Measurements from ENCODE around the gene IFT43.

IFT43 gene

DNA sequence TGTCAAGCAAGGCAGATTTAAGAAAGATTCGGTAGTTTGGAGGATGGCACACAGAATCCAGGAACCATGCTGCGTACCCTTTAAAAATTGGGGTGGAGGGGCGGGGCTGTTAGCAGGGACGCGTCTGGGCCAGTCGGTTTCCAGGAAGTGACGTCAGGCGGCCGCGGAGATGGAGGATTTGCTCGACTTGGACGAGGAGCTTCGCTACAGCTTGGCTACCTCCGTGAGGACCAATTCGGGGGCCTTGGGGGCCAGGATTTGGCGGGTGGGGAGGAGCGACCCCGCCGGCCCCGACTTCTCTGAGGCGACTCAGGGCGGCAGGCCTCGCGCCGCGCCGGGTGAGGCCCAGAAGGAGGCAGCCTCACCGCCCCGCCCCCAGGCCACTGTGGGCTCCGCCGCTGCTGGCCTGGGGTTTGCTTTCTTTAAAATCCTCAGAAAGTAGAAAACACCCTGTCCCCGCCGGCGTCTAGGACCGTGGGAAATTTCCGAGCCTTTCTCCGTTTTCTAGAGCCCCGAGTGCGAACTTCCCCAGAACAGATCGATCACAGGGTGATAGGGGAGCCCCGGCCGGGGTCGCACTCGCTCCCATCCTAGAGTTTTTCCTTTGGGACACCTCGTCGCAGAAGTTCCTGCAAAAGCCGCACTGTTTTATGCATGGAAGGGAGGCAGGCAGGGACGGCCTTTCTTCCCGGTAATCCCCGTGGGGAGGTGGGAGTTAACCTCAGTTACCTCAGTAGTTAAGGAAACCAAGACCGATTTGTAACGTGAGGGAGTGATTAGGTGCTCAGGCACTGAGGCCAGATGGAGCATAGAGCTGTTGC lies at the start of gene IFT43:
Gene IFT43, plus strand, starts transcription at position 146 of the 821 bp plus-strand sequence. Its CDS starts 24 bp downstream, at position 170.
- DNase-seq = peak; percentile 53

DNA sequence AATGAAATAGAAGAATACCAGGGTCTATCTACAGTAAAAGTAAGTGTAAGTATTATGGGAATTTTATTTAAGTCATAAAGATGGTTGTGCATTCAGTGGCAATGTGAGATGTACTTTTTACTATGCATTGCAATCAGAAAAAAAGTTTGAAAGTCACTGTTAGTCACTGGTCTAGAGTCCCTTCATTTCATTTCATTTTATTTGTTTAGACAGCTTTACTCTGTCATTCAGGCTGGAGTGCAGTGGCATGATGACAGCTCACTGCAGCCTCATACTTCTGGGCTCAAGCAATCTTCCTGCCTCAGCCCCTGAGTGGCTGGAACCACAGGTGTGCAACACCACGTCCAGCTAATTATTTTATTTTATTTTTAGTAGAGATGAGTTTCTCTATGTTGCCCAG lies 46.4 kb upstream of the IFT43 start:
- no peak for DNase-seq

- DNase-seq = no peak
Measured at GRCh38 chr14:75941030-75941429, 44.5 kb upstream of the IFT43 start.

GRCh38 chr14:75944607-75945241 lies 40.8 kb upstream of the IFT43 start:
- no peak for DNase-seq

GRCh38 chr14:75946785-75947184 lies 38.8 kb upstream of the IFT43 start:
- DNase-seq = no peak

DNA sequence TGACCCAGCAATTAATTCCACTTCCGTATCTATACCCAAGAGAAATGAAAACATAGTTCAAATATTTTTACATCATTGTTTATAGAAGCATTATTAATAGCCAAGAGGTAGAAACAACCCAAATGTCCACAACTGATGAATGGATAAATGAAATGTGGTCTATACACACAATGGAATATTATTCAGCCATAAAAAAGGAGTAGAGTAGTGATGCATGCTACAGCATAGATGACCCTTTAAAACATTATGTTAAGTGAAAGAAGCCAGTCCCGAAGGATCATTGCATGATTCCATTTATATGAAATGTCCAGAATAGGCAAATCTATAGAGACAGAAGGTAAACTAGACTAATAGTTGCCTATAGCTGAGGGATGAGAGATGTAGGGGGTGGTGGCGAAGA lies 33.1 kb upstream of the IFT43 start:
- DNase-seq = no peak

DNA sequence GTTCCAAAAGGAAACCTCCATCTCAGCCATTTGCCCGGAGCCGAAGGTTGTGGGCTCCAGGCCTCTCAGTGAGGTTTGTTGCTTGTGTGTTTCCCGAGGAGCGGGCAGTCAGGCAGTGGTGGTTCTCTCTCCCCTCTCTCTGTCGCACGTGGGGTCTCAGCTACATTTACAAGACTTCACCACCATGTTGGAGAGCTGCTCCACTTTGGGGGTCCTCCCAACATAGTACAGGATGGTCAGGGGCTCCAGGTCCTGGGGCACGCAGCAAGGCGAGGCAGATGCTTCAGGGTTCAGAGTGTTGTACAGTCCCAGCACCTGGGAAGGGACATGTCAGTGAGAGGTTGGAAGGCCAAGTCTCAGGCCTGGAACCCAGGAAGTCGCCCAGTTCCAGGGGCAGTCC lies 26.5 kb upstream of the IFT43 start:
- DNase-seq = no peak

DNA sequence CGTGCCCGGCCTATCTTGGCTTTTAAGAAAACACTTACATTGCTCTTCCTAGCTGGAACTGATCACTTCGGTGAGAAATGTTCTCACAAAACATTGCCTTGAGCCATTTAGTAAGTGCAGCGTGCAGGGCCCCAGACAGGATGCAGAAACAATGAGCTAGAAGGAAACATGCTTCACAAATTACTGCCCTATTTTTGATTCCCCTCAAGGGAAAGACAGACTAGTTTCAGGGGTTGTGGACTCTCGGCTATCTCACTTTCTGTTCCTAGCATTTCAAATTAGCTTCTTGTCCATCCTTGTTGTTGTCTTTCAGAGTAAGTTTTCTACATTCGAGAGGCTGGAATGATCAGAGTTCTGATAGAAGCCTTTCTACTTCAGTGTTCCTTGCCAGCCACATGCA lies 25.3 kb upstream of the IFT43 start:
- no peak for DNase-seq

GRCh38 chr14:75961662-75962061 lies 23.9 kb upstream of the IFT43 start:
- DNase-seq = no peak

DNA sequence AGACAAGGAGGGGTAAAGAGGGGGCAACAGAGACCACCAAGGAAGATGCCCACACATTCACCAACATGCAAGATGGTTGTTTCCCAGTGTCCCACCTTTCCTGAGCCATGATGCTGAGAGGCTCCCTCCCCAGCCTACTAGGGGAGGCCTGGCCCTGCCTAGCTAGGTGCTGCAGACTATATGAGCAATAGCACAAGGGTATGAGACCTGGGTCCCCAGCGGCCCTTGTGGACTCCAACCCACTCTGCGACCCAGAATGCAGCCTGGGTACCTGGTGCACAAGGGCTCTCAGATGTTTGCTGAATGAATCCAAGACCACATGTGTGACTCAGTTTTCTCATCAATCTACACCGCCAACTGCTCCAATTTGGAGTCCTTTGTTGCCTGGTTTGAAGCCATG lies 17.7 kb upstream of the IFT43 start:
- DNase-seq = no peak

DNA sequence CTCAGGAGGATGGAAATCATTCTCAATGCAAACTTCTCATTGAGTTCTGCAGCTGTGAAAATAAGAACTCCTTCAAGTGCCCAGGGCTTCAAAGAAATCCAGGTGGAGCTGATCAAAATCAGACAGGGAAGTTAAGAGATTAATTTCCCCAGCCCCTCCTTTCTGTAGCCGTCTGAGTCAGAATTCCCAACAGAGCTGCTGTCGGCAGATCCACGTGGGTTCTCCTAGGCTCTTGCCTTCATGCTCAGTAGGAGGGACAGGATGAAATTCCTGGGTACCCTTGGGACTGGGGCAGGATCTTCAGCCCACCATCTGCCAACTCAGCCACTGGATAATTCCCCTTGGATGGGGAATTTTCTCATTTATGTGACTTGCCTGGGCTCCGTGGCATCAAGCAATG lies 17.1 kb upstream of the IFT43 start:
- no peak for DNase-seq

GRCh38 chr14:75969126-75969525 lies 16.4 kb upstream of the IFT43 start:
- DNase-seq = no peak

- DNase-seq = no peak
Measured at GRCh38 chr14:75969891-75970290, 15.7 kb upstream of the IFT43 start.

DNA sequence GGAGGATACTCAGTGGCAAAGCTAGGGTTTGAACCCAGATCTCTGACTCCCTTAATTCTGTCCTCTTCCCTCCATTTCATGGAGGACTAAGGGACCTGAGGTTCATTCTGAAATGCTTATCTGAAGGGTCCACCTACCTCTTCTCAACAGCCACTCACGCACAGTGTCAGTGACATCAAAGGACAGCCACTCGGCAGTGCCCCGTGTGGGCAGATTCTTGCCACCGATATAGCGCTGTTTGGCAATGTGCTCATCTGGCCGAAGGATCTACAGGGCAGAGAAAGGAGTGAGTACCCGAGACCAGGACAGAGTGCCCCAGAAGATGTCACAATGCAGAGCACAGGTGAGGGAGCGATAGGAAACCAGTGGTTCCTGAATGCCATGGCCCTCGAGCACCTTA lies 14.6 kb upstream of the IFT43 start:
- DNase-seq = no peak

DNA sequence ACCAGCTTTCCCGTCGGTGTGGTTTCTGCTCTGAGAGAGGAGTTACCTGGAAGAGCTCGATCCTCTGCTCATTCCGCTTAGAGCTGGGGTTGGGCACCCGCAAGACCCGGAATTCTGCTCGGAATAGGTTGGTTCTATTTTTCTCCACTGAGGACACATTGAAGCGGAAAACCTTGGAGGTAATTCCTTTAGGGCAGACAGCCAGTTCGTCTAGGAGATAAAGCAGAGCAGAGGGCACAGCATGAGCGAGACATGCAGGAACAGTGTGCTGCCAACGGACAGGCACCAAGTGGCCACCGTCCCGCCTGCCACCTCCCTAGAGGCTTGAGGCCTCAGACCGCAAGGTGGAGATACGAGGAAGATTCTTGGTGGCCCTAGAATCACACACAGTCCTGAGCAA lies 14.1 kb upstream of the IFT43 start:
- no peak for DNase-seq

DNA sequence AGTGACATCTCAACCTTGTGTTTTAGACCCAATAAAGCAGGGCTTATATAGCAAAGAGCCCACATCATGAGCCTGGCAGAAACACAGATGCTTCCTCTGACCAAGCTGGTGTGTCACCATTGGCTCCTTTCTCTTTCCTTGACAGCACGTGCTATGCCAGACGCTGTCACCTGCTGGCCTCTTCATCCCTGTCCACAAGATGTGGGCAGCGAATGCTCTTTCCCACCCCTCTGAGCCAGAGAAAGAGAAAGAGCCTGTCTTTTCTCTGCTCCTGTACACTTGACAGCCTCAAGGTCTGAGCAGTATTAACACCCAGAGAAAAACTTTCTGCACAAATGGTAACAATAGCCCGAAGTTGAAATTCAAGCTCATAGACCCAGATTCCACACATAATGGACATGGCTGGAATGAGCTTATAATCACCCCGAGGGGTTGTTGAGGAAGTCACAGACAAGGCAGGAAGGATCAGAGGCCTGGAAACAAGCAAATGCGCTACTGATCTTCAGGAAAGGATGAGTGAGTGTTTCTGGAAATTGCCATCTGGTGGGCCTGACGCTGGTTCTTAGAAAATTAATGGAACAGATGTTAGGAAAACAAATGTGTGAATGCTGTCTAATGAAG lies 12.7 kb upstream of the IFT43 start:
- DNase-seq = no peak

DNA sequence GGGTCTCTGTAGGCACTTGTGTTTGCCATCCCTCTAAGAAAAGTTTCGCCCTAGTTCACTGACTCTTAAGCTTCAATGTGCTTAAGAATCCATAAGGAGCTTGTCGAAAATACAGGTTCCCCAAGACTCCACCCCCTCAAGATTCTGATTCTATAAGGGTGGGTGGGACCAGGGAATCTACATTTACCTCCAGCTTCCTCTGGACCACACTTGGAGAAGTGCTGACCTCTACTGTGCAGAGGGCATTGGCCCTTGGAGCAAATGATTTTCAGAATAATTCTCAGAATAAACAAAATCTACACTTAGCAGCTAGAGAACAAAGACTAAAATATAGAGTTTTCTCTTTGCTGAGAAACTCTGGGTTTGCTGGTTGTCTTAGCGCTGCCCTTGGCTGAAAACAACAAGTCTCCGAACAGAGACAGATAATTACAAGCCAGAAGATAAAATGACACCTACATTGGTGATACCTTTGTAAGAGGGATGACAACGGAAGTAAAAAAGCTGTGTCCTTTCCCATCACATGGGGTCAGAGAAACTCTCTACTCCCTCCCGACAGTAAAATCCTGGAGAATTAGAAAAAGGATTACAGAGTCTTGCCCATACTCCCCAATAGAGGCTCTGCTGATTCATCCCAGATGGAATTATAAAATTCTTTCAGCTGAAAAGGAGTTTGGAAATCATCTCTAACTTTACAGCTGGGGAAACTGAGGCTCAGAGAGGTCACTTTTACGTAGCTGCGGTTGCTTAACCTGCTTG lies 8.6 kb upstream of the IFT43 start:
- DNase-seq = no peak

DNA sequence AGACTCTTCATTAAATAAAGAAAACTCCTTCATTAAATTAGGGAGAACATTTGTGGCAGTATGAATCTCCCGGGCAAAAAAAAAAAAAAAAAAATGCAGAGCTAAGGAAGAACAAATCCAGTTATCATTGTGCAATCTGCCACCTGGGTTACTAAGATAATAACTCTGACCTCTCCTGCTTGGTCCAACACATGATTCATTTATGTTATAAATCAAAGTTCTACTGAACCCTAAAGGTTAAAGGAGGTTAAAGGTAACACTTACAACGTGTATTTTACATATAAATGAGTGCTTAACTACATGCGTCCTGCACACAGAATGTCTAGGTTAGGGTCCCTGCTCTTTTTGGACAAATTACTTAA lies 8.0 kb upstream of the IFT43 start:
- DNase-seq = no peak

DNA sequence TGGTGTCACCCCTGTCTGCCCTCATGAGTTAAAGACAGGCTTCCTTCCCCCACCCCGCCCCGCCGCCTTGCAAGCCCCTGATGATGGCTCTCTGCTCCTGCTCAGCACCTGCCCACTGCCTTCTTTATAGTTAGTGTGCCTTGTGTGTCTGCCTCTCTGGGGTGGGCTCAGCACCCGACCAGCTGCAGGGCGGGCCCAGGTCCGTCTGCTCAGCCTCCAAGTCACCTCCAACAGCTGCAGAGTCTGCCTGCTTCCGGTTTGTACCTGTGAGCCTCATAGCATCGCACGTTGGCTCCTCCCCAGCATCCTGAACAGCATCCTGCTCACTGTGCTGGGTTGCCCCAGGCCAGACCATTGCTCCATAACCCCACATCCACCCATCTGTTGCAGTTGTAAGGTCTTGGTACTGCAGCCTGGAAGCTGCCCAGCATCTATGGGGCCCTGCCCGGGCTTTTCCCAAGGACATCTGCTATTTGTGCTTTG lies 7.3 kb upstream of the IFT43 start:
- no peak for DNase-seq

- no peak for DNase-seq
Measured at GRCh38 chr14:75979071-75979571, 6.4 kb upstream of the IFT43 start.

- DNase-seq = no peak
Measured at GRCh38 chr14:75979648-75980565, 5.7 kb upstream of the IFT43 start.

DNA sequence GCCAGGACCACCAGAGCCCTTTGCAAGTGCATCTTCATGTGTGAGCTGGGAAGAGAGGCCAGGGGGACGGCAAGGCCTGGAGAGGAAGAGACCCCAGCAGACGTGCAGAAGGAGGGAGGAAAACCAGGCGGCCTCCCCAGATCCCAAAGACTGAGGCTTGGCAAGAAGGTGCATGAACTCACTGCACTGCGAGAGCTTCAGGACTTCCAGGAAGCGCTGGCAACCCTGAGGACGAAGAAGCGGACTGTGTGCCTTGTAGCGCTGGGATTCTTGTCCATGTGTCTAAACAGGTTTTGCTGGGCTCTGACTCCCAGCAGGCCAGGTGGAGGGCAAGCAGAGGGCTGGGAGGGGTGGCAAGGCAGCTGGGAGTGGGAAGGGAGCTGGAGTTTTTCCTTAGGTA lies 4.7 kb upstream of the IFT43 start:
- no peak for DNase-seq
